Stimulated activated CD8-positive, alpha-beta memory T cell treated with anti-CD3 and anti-CD28 coated beads, Interleukin-7, amount 100 ng/mL, for 1 hour (primary cell): ENCODE measurements around the gene IL13.
"Not testable (repeated sequence)": the region's sequence is repeated elsewhere in the genome, so short reads cannot be mapped to it uniquely, and the experiment has no call there.

Experiments
- DNase-seq, 2 donors: peaks; one replicate each; pipeline ENCODE4 v3.0.0-alpha.2; 2020; ENCODE audit warnings: low read depth in 2 of 2

IL13 gene

DNA sequence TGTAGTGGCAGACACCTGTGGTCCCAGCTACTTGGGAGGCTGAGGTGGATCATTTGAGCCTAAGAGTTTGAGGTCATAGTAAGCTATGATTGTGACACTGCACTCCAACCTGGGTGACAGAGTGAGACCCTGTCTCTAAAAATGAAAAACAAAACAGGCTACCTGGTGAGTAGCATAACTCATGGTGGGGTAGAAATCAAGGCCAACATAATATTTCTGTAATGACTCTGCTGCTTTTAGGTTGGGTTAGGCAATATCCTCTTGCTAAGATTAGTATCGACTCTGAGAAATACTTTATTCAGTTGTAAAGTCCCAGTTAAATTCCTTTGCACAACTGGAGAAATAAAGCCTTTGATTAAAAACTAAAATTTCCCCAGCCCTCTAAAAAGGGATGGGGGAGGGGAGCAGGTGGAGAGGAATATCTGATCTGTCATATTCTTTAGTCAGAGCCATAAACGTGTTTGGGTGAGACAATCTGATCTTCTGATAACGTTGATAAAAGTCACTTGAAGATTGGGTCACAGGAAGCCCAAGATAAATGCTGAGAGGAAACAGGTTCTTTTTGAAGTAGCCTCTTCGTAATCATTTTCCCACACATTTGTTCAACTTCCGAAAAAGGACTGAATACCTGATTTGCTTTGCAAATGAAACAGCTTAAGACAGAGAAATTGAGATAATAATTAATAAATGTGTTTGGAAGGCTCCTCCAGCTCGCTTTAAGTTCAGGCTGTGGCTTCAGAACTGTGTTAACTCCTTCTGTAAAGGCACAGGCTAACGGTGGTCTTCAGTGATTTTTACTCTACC is 30.8 kb downstream of the IL13 start:
- no peak for DNase-seq

DNA sequence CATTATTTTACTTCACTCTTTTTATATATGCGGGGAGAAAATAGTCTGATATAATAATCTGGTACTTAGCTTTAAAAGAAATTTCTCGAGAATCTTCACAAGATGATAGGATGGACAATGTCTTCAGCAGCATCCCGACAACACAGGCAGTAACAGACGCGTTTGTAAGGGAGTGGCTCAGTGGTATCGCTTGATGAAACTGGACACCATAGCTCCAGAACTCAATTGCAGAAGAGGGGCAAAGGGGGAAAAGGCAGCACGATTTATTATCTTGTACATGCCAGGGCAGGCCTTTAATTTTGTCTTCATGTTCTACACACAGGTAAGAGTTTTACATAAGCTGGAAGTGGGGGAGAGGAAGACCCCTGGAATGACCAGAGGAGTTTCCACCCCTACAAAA is 31.5 kb downstream of the IL13 start:
- DNase-seq = no peak

DNA sequence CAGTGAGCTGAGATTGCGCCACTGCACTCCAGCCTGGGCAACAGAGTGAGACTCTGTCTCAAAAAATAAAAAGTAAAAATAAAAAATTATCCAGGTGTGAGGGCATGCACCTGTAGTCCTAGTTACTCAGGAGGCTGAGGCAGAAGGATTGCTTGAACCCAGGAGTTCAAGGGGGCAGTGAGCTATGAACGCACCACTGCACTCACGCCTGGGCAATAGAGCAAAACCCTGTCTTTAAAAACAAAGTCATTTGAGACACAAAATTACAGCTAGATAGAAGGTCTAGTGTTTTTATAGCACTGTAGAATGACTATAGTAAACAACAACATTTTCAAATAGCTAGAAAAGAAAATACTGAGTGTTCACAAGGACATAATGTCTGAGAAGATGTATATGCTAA is 32.2 kb downstream of the IL13 start:
- no peak for DNase-seq

DNA sequence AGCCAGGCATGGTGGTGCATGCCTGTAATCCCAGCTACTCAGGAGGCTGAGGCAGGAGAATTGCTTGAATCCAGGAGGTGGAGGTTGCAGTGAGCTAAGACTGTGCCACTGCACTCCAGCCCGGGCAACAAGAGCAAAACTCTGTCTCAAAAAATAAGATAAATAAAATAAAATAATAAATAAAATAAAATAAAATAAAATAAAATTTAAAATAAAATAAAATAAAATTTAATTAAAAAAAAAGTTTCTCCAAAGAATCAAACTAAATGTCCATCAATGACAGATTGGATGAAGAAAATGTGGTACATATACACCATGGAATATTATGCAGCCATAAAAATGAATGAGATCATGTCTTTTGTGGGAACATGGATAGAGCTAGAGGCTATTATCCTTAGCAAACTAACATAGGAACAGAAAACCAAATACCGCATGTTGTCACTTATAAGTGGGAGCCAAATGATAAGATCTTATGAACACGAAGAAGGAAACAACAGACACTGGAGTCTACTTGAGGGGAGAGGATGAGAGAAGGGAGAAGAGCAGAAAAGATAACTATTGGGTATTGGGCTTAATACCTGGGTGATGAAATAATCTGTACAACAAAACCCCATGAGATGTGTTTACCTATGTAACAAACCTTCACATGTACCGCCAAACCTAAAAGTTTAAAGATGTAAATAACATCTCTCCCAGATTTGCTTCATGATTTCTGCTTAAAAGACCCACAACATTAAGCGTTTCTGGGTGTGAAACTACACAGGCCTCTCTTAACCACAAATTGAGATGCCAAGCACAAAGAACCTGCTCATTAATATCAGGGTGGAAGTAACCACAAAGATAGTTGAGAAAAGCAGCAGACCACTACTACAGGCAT is 34.0 kb downstream of the IL13 start:
- not testable (repeated sequence) for DNase-seq

- DNase-seq = no peak
These were observed 34.6 kb downstream of the IL13 start for GRCh38 chr5:132692632-132692967.

DNA sequence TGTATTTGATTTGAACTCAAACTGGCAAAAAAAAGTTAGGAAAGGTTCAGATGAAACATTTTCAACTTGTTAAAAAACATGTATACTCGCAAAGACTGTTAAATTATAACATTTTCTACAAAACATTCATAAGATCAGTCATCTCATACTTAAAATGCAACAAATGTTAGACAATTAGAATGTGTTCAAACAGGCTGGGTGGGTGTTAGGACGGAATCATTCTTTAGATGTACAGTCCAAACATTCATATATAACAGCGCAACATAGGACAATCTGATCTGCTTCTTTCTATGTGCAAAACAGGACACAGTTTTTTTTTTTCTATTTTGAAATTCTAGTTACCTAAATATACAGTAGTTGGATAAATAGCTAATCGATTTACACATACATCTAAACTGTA is 38.0 kb downstream of the IL13 start:
- DNase-seq = no peak

GRCh38 chr5:132704875-132705274 is 46.9 kb downstream of the IL13 start:
- no peak for DNase-seq

GRCh38 chr5:132708645-132709044 is 50.7 kb downstream of the IL13 start:
- DNase-seq = no peak
